Fibroblast of skin of right biceps (primary cell): ENCODE results near the gene GDF15.
"Not testable (repeated sequence)": the region's sequence is repeated elsewhere in the genome, so short reads cannot be mapped to it uniquely, and the experiment has no call there.

Source experiments
- DNase-seq: peaks from one replicate; pipeline ENCODE4 v3.0.0-alpha.2; 2013

GDF15 gene

GRCh38 chr19:18364277-18364825, 21.6 kb upstream of the GDF15 start:
- not testable (repeated sequence) for DNase-seq

GRCh38 chr19:18364826-18365528, 21.0 kb upstream of the GDF15 start:
- DNase-seq: peak; percentile 99

- no peak for DNase-seq
These were observed 19.9 kb upstream of the GDF15 start for GRCh38 chr19:18366021-18366435.

GRCh38 chr19:18368504-18369222, 17.3 kb upstream of the GDF15 start:
- no peak for DNase-seq

DNA sequence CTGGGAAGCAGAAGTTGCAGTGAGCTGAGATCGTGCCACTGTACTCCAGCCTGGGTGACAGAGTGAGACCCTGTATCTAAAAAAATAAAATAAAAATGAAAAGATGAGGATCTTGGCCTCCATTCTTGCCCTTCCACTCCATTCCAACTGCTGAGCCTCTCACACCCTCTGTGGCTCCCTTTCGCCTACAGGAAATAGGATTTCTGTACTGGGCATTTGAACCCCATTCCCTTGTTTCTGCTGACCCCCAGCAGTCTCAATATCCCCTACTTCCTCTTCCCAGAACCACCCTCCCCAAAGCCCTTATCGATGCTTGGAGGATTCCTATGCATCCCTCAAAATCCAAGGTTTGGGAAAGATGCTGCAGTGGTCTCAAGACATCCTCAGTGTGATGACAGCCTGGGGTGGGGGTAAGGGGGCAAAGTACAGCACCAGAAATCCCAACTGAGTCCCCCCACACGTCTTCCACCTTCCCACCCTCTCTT, 12.5 kb upstream of the GDF15 start:
- DNase-seq: no peak

DNA sequence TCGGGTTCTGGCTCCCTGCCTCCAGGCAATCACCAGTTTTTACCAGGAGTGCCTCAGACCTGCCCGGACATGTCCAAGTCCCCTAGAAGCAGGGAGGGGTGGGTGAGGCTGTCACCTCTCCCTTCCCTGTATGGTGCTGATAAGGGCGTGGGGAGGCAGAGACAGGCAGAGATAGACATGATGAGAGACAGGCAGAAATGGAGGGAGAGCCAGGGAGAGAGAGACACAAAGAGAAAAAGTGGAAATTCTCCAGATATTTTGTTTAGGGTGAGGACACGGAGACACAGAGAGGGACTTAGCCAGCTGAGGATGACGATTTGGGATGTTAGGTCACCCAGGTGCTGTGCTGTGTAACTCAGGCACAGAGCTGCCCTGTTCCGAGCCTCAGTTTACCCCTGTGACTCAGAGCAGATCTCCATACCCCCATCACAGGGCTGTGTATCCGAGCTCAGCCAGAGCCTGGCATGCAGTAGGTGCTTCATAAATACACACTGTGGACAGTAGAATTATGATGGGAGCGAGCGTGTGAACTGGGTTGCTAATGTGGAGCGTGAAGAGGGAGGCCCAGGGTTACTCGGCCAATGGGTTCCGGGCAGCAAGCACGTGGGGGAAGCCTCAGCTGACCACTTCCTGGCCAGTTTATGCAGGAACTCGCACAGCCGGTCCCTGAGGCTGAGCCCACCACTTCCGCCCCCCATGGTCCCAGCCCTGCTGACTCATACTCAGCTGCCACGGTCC, 11.9 kb upstream of the GDF15 start:
- peak; percentile 95 for DNase-seq

- no peak for DNase-seq
These were observed 8.9 kb upstream of the GDF15 start for GRCh38 chr19:18377026-18377425.

GRCh38 chr19:18379803-18380747, 5.9 kb upstream of the GDF15 start:
- DNase-seq: peak; percentile 82

- no peak for DNase-seq
These were observed 5.1 kb upstream of the GDF15 start for GRCh38 chr19:18380843-18381242.

DNA sequence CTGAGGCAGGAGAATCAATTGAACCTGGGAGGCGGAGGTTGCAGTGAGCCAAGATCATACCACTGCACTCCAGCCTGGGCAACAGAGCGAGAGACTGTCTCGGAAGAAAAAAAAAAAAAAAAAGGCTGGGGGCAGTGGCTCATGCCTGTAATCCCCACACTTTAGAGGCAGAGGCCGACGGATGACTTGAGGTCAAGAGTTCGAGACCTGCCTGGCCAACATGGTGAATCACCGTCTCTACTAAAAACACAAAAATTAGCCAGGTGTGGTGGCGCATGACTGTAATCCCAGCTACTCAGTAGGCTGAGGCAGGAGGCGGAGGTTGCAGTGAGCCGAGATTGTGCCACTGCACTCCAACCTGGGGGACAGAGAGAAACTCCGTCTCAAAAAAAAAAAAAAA, 2.3 kb upstream of the GDF15 start:
- DNase-seq: not testable (repeated sequence)

DNA sequence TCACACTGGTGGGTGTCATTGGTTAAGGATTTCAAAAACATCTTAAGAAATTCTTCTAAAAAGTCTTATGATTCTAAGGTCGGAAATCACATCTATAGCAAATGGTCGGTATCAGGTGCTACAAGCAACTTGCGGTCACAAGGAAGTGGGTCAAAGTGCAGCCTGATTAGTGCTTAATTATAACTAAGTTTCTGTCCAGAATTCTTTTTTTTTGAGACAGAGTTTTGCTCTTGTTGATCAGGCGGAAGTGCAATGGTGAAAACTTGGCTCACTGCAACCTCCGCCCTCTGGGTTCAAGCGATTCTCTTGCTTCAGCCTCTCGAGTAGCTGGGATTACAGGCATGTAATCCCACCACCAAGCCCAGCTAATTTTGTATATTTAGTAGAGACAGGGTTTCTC, 1.2 kb upstream of the GDF15 start:
- no peak for DNase-seq

- DNase-seq: no peak
These were observed 641 bp upstream of the GDF15 start for GRCh38 chr19:18385359-18385674.

DNA sequence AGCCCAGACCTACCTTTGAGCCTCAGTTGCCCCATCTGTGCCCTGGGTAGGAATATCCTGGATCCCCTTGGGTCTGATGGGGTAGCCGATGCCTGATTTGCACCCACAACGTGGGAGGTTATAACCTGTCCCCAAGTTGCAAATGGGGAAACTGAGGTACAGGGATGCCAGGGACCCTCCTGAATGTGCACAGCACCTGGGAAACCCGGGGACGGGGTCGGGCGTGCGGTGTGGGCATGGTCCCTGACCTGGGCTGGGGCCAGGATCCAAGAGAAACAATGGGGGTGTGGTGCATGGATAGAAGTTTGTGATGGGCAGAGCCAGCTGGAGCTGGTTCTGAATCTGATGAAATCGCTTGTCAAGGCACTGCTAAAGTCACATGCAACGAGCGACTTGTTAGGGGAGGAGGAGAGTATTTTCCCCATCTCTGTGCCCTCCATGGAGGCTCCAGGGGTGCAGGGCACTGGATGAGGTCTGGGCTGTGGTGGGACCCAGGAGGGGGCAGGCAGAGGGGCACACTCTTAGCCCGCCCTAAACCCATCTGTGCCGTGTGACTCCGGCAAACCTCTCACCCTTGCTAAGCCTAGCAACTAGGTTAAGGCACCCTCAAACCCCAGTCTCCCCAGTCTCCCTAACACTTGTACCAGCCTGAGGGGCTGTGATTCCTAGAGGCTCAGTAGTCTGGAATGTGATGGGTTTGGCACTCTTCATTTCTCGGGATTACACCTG, 749 bp downstream of the GDF15 start:
- DNase-seq: peak; percentile 49

GRCh38 chr19:18388100-18388959, 2.4 kb downstream of the GDF15 start:
- DNase-seq: peak; percentile 60

- no peak for DNase-seq
These were observed 3.2 kb downstream of the GDF15 start for GRCh38 chr19:18388960-18389725.

GRCh38 chr19:18389726-18390064, 3.7 kb downstream of the GDF15 start:
- no peak for DNase-seq

DNA sequence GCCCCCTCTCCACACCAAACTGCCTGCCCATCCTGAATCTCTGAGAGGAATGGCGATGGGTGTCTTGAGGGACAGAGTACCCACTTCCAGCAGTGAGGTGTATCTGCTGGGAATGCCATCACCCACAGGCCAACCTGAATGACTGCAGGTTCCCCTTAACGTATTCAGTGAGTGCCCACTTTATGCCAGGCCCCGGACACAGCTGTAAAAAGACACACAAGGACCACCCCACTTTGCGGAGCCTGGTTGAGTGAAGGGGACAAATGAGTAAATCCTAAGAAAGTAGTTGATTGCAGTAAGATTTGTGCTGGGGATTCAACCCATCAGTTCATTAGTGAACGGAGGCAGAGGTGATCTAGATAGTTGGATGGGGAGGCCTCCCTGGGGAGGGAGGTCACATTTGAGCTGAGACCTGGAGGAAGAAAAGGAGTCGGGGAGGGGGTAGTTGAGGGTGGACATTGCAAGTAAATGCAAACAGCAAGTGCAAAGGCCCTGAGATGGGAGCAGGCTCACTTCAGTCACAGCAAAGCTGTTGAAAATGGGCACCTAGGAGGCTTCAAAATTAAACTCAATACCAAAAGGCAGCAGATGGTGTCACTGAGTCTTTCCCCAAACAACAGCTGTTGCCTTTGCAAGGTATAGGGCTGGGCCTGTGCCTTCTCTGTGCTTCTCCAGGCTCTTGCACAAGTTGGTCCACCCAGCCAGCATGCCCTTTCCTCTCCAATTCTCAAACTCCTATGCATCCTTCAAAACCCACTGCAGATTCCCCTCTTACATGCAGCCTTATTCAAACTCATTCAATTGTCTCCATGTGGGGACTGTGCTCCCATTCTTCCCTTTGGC, 4.3 kb downstream of the GDF15 start:
- DNase-seq: no peak

- no peak for DNase-seq
These were observed 5.6 kb downstream of the GDF15 start for GRCh38 chr19:18391509-18392075.

DNA sequence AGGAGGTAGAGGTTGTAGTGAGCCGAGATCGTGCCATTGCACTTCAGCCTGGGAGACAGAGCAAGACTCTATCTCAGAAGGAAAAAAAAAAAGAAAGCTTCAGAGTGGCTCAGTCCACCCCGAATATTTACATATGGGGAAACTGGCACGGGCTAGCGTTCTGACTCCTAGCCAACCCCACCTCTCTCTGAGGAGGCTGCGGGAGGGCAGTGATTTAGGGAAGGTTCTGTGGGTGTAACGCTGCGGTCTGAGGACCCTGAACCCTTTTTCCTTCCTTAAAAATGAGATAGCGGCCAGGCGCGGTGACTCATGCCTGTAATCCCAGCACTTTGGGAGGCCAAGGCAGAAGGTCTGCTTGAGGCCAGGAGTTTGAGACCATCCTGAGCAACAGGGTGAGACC, 6.5 kb downstream of the GDF15 start:
- DNase-seq: no peak
